ENCODE measurements around the gene GNG13. TPM values are rescaled to one million over a fixed set of nuclear protein-coding genes. Genes with fewer than 3 reads are reported as not detected.
A peak's percentile ranks its signal among the peaks of the same experiment; 100 is the strongest.

The GNG13 gene
- total and polyA plus RNA-seq, 9 of the 15 experiments (the other 6 are each of a cell fraction or from before 2014, with no cell fraction given): not detected

- TF ChIP-seq NFE2 (IDR thresholded peaks at IDR 0.05; ENCODE audit: low read depth) (no peak), UBTF (IDR thresholded peaks at IDR 0.05; ENCODE audit: borderline replicate concordance in 1 of 2, low read depth in 2 of 2, low read length in 2 of 2) (0 out of 4 replicates have a peak, but pooled peaks of 1 of the 2 experiments have one; percentile 5), CTCFL (IDR thresholded peaks at IDR 0.05; ENCODE audit: borderline replicate concordance, insufficient read depth, low read depth, low read length, poor library complexity, severe bottlenecking) (no peak), POLR2B (IDR thresholded peaks at IDR 0.05; ENCODE audit: low read depth, partially characterized antibody) (no peak), ZNF785 (CRISPR knock-in tag; IDR thresholded peaks at IDR 0.05) (no peak), STAG1 (CRISPR knock-in tag; IDR thresholded peaks at IDR 0.05; ENCODE audit: borderline replicate concordance) (no peak), SP2 (IDR thresholded peaks at IDR 0.05; ENCODE audit: extremely low read depth, low read depth, low read length, poor library complexity, severe bottlenecking) (peak; percentile 56), FOS (IDR thresholded peaks at IDR 0.05; ENCODE audit: extremely low read depth, insufficient read length) (peak; percentile 70), GMEB1 (CRISPR knock-in tag; IDR thresholded peaks at IDR 0.05) (peak; percentile 99), ZNF324 (CRISPR knock-in tag; IDR thresholded peaks at IDR 0.05) (no peak), NCOA6 (IDR thresholded peaks at IDR 0.05) (peak; percentile 92; the same call in 1 of the 2 replicates), ZNF398 (CRISPR knock-in tag; IDR thresholded peaks at IDR 0.05) (no peak), MCM7 (IDR thresholded peaks at IDR 0.05) (peak in 1 of 2 experiments; percentile 98; a peak in 2 of 4 replicates), GABPA (tag; conservative IDR thresholded peaks at IDR 0.05; ENCODE audit: low read depth) (peak; percentile 84), MYNN (IDR thresholded peaks at IDR 0.05) (no peak), MYNN (CRISPR knock-in tag; IDR thresholded peaks at IDR 0.05) (no peak), NKRF (IDR thresholded peaks at IDR 0.05; ENCODE audit: borderline replicate concordance) (peak; percentile 80)
Measured at GRCh38 chr16:788399-789126, 12.0 kb downstream of the GNG13 start, which contains the start of gene CHTF18 (continued).

Data from K562 (cell line).